Measurements from ENCODE around the gene LIMA1.

The LIMA1 gene

GRCh38 chr12:50188875-50189575 is 94.3 kb downstream of the LIMA1 start:
- H3K9me3 ChIP-seq (replicated peaks; ENCODE audit: insufficient read depth, low read length), result no peaks in the 10 kb centered on the region
- H3K4me1 ChIP-seq (ENCODE audit: low read length), result peaks cover 34% of the 10 kb centered on the region
- peaks cover 14% of the 10 kb centered on the region; the same call in 1 of the 2 replicates for H3F3A ChIP-seq (ENCODE audit: insufficient read depth, low read length)
- no peak for TF ChIP-seq EZH2 (optimal IDR thresholded peaks at IDR 0.05; ENCODE audit: low read depth, low read length)
- no peak for TF ChIP-seq CTCF (IDR thresholded peaks at IDR 0.05; ENCODE audit: low read length)
- TF ChIP-seq EZH2phosphoT487 (IDR thresholded peaks at IDR 0.05; ENCODE audit: low read length), result no peak
- H2AFZ ChIP-seq (ENCODE audit: low read length), result peak overlapping the region; percentile 71
- no peaks in the 10 kb centered on the region for H3K79me2 ChIP-seq (ENCODE audit: low read length)
- H3K36me3 ChIP-seq (replicated peaks; ENCODE audit: insufficient read depth, low read length), result no peaks in the 10 kb centered on the region
- peak overlapping the region; percentile 28; the same call in 1 of the 2 replicates for H3K9ac ChIP-seq (ENCODE audit: low read length)
- DNase-seq, result peak; percentile 91
- peak overlapping the region; percentile 50; the same call in 1 of the 2 replicates for H3K27ac ChIP-seq (ENCODE audit: low read length)
- H3K4me3 ChIP-seq (ENCODE audit: low read length), result peak overlapping the region; percentile 17; the same call in 1 of the 2 replicates
- no peaks in the 10 kb centered on the region for H4K20me1 ChIP-seq (ENCODE audit: insufficient read depth, low read length)
- H3K27me3 ChIP-seq (replicated peaks; ENCODE audit: insufficient read depth, low read length), result no peaks in the 10 kb centered on the region
- peak overlapping the region; percentile 64 for H3K4me2 ChIP-seq (ENCODE audit: low read depth, low read length)
- H3K9me2 ChIP-seq (replicated peaks; ENCODE audit: insufficient read depth, low read length), result no peaks in the 10 kb centered on the region

- Histone ChIP-seq H3K4me3 (ENCODE audit: low read length) (no peak overlapping the region), H3K4me2 (ENCODE audit: low read depth, low read length) (peak overlapping the region; percentile 64; the same call in 1 of the 2 replicates), H3K36me3 (replicated peaks; ENCODE audit: insufficient read depth, low read length) (no peaks in the 10 kb centered on the region), H2AFZ (ENCODE audit: low read length) (peak overlapping the region; percentile 71), H3K79me2 (ENCODE audit: low read length) (no peaks in the 10 kb centered on the region), H3K9me3 (replicated peaks; ENCODE audit: insufficient read depth, low read length) (no peaks in the 10 kb centered on the region), H3K9me2 (replicated peaks; ENCODE audit: insufficient read depth, low read length) (no peaks in the 10 kb centered on the region), H3K4me1 (ENCODE audit: low read length) (peaks cover 34% of the 10 kb centered on the region), H3K9ac (ENCODE audit: low read length) (no peak overlapping the region; the same call in 1 of the 2 replicates), H3K27ac (ENCODE audit: low read length) (peak overlapping the region; percentile 50; the same call in 1 of the 2 replicates), H3K27me3 (replicated peaks; ENCODE audit: insufficient read depth, low read length) (no peaks in the 10 kb centered on the region), H3F3A (ENCODE audit: insufficient read depth, low read length) (peaks cover 14% of the 10 kb centered on the region; the same call in 1 of the 2 replicates), H4K20me1 (ENCODE audit: insufficient read depth, low read length) (no peaks in the 10 kb centered on the region)
- TF ChIP-seq EZH2 (optimal IDR thresholded peaks at IDR 0.05; ENCODE audit: low read depth, low read length) (no peak), EZH2phosphoT487 (IDR thresholded peaks at IDR 0.05; ENCODE audit: low read length) (no peak), CTCF (IDR thresholded peaks at IDR 0.05; ENCODE audit: low read length) (no peak)
- no peak for DNase-seq
Observed at GRCh38 chr12:50188241-50188781, 95.0 kb downstream of the LIMA1 start.

GRCh38 chr12:50187084-50187900 is 96.0 kb downstream of the LIMA1 start:
- Histone ChIP-seq H3K9ac (ENCODE audit: low read length) (0 out of 2 replicates have a peak overlapping the region, but pooled peaks have one; percentile 0), H3K36me3 (replicated peaks; ENCODE audit: insufficient read depth, low read length) (no peaks in the 10 kb centered on the region), H3K4me2 (ENCODE audit: low read depth, low read length) (peak overlapping the region; percentile 17; the same call in 1 of the 2 replicates), H3K27me3 (replicated peaks; ENCODE audit: insufficient read depth, low read length) (no peaks in the 10 kb centered on the region), H3K4me3 (ENCODE audit: low read length) (no peak overlapping the region), H3K4me1 (ENCODE audit: low read length) (peaks cover 34% of the 10 kb centered on the region), H3K27ac (ENCODE audit: low read length) (peak overlapping the region; percentile 53), H3F3A (ENCODE audit: insufficient read depth, low read length) (peaks cover 14% of the 10 kb centered on the region; the same call in 1 of the 2 replicates), H3K9me3 (replicated peaks; ENCODE audit: insufficient read depth, low read length) (no peaks in the 10 kb centered on the region), H3K79me2 (ENCODE audit: low read length) (no peaks in the 10 kb centered on the region), H4K20me1 (ENCODE audit: insufficient read depth, low read length) (no peaks in the 10 kb centered on the region), H2AFZ (ENCODE audit: low read length) (no peak overlapping the region), H3K9me2 (replicated peaks; ENCODE audit: insufficient read depth, low read length) (no peaks in the 10 kb centered on the region)
- no peak for TF ChIP-seq CTCF (IDR thresholded peaks at IDR 0.05; ENCODE audit: low read length)
- peak; percentile 53 for DNase-seq

All from MM.1S (cell line).